HCEC 1CT (cell line): ENCODE data around the gene FAM131B.

Experiments used
- DNase-seq: peaks from one replicate; pipeline ENCODE4 v3.0.0-alpha.2; 2017

FAM131B gene

GRCh38 chr7:143356414-143357050 lies 6.0 kb downstream of the FAM131B start:
- no peak for DNase-seq

DNA sequence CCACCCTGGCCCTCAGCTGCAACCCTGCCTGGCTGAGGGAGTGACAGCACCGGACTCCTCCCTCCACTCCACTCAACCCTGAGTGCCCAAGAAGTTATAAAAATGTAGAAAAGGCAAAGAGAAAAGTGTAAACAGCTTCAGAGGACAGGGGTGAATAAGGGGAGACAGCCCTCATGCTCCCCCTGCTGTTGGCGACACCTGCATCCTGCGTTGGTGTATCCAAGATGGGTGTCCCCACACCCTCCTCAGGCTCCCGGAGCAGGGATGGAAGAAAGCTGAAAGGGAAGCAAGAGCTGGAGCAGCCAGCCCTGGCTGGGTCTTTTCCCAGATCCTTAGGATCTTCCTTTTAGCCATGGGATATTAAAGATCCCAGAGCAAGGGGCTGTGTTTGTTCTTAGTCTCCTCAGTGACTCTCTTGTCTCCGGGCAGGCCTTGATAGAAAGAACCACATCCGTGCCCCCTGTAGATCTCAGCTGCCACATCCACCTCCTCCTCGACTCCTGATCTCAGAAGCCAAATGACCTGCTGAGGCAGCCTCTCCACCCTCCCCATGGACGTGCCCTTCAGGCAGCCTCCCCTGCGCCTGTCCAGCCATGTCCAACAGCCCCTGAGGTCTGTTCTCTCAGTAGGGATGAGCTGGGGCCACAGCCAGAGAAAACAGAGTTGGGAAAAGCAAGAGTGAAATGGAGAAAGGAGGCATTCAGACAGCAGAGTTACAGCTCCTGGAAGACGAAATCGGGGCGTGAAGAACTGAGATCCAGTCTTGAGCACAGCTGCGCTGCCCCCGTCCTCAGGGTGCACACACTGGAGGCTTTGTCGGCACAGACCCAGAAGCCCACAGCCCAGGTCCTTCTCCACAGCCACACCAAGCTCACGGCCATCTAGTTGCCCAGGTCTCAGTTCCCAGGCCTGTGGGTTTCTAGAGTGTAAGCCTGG lies 6.8 kb downstream of the FAM131B start:
- DNase-seq: no peak

DNA sequence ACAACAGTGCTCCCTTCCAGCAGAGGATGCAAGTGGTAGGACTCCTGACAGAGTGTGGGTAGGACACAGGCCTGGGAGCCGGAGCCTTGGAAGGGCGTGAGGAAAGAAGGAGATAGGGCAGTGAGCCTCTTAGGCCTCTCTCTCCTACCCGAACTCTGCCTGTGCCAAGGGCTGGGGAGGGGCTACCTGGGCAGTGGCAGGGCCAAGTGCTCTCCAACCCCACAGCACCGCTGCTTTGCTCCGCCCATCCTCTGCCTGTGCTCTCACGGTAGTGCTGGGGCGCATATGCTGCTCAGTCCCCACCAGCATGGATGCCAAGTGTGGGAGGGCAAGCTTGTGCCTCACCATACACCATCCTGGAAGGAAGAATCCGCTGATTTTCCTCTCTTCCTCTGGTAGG lies 7.5 kb downstream of the FAM131B start:
- no peak for DNase-seq

DNA sequence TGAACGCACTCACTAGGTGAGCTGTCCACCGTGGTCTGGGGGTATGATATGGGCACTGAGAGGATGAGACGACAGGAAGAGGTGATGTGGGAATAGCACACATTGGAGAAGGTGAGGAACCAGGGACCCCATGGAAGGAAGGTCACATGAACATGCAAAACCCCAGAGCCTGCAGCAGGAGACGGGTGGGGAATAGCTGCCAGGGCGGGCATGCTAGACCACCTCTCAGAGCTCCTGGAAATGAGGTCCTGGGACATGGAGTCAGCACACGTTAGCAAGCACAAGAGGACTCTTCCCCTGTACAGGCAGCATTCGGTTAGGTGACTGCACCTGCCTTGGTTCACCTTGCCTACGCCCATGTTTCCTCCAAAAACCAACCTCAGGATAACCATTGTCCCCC lies 8.1 kb downstream of the FAM131B start:
- no peak for DNase-seq

DNA sequence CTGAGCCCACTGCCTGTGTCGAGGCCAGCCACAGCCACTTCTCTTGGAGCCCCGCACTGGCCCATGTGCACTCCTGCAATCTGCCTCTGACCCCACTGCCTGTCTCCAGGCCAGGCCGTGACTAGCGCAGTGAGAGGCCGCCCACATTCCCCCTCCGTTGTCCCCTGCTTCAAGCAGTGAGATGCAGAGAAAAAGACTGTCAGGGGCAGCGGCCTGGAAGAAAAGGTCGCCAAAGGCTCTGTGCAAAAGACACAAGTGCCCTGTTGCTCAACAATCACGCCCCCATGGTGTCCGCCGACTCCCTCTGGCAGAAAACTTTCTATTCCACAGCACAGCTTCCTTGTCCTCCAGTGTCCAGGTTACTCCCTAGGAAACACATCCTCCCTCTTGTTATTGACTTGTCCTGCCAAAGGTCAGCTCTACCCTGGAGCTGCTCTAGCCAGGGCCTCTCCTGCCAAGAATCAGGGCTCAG lies 9.9 kb downstream of the FAM131B start:
- no peak for DNase-seq

- no peak for DNase-seq
Measured at GRCh38 chr7:143351574-143351973, 10.9 kb downstream of the FAM131B start.

DNA sequence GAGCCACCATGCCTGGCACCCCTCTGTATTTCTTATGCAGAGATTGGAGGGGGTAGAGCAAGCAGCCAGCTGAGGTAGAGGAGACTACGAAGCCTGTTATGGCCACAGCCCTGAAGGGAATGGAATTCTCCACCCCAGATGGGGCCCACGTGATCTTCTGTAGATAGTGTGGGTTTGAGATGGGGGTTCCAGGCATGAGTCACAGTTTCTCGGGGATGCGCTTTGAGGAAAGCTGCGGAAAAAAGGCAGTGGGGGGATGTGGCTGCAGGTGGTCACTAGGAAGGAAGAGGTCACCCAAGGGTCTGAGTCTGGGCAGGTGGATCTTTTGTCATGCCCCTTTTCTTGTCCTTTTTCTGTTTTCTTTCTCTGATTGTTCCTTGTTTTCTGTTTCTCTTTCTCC lies 11.5 kb downstream of the FAM131B start:
- DNase-seq: no peak

- DNase-seq: no peak
Measured at GRCh38 chr7:143347950-143348349, 14.6 kb downstream of the FAM131B start.

- DNase-seq: no peak
Measured at GRCh38 chr7:143346018-143346417, 16.5 kb downstream of the FAM131B start.

DNA sequence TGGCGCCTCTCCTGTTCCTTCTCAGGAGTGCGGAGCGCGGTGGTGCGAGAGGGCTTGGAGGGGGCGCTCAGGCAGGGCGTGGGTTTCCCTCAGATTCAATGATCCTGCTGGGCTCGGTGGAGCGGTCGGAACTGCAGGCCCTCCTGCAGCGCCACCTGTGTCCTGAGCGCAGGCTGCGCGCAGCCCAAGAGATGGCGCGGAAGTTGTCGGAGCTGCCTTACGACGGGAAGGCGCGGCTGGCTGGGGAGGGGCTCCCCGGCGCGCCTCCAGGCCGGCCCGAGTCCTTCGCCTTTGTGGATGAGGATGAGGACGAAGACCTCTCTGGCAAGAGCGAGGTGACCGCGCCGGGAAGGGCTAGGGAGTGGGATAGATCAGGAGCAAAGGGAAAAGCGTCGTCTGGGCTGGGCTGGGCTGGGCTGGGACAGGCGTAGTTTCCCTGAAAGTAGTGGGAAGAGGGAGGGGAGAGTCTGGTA lies 17.0 kb downstream of the FAM131B start:
- no peak for DNase-seq

GRCh38 chr7:143343596-143343995 lies 18.9 kb downstream of the FAM131B start:
- no peak for DNase-seq

DNA sequence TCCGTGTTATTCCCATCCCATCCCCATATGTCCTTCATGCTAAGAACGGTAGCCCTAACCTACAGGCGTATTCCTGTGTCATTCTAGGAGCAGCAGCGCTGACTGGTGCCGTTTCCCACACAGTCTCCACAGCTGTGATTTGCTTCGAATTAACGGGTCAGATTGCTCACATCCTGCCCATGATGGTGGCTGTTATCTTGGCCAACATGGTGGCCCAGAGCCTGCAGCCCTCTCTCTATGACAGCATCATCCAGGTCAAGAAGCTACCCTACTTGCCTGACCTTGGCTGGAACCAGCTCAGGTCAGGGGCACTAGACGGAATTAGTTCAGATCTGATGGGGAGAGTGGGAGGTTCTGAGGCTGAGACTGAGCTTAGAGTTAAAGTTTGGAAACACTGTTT lies 20.7 kb downstream of the FAM131B start:
- no peak for DNase-seq

DNA sequence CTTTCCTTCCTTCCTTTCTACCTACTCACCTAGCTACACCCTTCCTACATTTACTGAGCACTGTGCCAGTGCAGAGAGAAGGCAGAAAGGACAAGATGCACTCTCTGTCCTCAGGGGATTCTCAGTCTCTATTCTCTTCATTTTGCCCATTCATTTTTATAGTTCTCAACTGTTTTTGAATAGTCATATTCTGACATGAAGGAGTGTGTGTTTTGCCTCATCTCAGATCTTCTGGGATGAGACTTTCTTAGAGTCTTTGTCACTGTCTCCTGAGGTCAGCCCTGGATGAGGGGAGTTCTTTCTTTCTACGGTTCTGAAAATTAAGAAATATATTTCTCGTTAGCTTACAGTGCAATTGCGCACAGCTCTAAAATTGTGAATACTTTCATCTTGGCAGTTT lies 25.3 kb downstream of the FAM131B start:
- DNase-seq: no peak

DNA sequence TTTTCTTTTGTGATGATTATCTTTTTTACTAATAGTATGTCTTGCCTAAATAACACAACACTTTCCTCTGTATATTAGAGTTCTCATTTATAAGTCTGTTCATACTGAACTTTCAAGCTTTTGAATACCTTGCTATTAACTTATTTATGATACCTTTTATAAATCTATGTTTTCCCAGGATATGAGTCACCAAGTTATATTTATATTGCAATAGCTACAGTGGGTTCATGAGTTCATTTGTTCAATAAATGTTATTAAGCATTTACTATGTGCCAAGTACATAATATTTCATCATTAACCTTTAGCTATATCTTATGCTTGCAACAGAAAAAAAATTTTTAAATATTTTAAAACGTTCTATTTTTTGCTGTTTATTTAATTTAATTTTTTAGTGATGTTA lies 28.3 kb downstream of the FAM131B start:
- no peak for DNase-seq

- DNase-seq: peak; percentile 88
Measured at GRCh38 chr7:143331179-143331801, 31.2 kb downstream of the FAM131B start.

DNA sequence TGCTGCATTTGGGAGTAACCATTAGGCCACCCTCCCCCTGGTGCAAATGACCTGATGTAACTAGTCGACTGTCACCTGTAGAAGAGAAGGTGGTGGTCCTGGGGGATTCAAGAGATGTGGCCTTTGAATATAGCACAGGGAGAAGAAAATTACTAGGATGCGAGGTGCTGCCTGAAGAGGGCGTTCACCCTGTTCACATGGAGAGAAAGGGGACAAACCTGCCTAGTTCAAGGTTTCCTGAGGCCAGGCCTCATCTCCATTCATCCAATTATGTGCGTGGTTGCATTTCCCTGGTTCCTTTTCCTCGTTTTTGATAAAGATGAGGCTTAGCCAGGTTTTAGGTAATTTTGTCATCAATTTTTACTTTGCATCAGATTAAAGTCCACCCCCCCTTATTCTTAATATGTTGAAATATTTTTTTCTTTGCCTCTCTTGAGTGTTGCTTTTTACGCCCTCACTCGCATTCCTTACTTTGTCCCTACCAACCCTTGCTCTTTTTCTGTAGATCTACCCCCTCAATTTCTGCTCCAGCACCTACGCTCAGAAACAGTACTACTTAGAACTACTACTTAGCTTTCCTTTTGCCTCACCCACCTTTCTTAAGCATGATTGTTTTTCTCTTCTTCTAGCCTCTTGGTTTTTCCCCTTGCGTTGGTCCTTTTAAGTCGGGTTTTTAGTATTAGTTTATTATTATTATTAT lies 32.9 kb downstream of the FAM131B start:
- DNase-seq: no peak

DNA sequence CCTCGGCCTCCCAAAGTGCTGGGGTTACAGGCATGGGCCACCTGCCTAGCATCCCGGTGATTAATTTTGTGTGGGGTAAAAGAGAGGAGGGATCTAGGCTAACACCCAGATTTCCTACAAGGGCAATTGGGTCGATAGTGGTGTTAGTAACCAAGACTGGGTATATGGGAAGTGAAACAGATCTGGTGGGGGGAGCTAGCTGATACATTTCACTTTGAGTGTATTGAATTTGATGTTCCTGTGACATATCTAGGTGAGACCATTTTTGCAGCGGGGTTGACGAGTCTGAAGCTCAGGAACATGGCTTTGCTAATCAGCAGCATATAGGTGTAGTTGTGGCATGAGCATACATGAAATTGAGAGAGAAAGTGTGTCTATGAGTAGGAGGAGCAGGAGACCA lies 34.6 kb downstream of the FAM131B start:
- DNase-seq: no peak

DNA sequence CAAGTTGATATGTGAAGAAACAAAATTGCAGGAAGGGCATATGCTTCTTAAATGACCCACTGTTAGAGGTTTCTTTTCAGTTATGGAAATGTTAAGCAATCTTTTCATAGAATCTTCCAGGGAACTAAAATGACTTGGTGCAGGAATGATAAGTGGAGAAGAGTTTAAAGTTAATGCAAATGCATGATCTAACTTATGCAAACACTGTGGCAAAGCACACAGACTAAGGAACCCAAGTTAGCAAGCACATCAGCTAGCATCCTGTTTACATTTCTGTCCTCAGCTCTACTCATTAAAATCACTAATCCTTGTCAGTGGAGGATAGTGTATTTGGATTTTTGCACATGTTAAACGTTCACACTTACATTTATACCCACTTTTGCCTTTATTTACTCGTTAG lies 37.3 kb downstream of the FAM131B start:
- DNase-seq: no peak

DNA sequence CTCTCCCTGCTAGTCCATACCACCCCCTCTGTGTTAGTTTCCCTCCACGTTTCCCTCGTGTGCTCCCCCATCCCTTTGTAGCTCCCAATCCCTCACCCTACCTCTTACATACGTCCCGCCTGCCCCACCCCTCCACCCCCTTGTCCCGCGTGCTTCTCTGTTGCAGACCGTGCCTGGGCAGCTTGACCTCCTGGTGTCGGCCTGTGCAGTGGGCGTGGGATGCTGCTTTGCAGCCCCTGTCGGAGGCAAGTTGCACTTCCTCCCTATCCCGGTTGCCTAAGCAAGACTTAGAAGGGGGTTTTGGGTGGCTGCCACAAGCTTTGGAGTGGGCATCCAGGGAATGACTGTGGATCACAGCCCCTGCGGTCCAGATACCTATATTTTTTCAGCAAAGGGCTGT lies 38.9 kb downstream of the FAM131B start:
- DNase-seq: no peak

DNA sequence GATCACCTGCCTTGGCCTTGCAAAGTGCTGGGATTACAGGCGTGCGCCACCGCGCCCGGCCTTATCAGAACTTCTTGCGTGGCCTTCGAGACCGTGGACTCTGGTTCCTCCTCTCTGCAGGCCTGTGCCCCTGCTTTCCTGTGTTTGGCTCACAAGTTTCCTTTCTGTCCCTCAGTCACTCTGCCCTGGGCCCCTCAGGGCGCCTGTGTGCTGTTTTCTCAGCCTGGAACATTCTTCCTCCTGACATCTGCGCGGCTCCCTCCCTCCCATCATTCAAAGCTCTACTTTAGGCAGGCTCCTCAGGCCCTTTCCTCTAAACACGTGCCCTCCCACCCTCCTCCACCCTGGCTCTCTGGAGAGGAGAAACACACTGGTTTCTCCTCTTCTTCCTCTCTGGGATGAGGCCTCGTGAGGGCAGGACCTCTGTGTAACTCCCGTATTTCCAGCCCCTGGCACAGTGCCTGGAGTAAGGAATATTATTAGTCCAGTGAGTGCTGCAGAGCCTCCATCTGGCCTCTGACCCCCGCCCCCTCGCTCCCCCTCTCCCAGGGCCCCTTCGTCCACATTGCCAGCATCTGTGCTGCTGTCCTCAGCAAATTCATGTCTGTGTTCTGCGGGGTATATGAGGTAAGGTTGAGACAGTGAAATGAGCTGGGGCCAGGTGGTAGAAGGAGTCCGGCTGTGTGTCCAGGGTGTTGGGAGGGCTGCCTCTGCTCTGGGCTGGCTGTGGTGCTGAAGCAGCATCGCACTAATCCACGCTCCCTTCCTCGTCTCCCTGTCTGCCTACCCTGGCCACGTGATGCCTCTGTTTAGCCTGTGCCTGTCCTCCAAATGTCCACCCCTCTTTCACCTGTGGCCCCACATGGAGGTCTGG lies 39.5 kb downstream of the FAM131B start:
- DNase-seq: no peak

- no peak for DNase-seq
Measured at GRCh38 chr7:143321734-143322133, 40.8 kb downstream of the FAM131B start.

DNA sequence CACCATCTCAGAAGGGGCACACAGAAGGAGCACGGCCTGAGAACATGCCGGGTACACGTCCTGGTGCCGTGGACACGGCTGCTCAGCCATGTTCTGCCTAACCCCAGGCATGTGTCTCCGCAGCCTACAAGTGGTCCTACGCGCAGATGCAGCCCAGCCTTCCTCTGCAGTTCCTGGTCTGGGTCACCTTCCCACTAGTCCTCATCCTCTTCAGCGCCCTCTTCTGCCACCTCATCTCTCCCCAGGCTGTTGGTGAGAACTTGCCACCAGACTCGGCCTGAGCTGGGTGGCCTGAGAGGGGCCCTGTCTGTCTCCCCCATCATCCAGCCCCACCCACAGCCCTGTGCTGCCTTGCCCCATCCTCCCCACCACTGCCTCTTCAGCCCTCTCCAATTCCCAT lies 41.3 kb downstream of the FAM131B start:
- no peak for DNase-seq
